Mesodermal cell (in vitro differentiated cells): ENCODE measurements around the gene NYNRIN.
"Not testable (repeated sequence)": the region's sequence is repeated elsewhere in the genome, so short reads cannot be mapped to it uniquely, and the experiment has no call there.

Experiments
- H3K27ac ChIP-seq: 2 replicates; pipeline ENCODE4 v1.7.0; 2013; ENCODE audit warnings: mild to moderate bottlenecking, low read depth, low read length, moderate library complexity; ENCODE audit not compliant: severe bottlenecking
- H3K36me3 ChIP-seq: 2 replicates; pipeline ENCODE4 v1.7.1; 2013; ENCODE audit warnings: mild to moderate bottlenecking, low read length, moderate library complexity; ENCODE audit not compliant: control insufficient read depth, insufficient read depth
- H3K4me1 ChIP-seq: one replicate; pipeline ENCODE4 v1.7.1; 2013; ENCODE audit warnings: mild to moderate bottlenecking, low read length; ENCODE audit not compliant: insufficient read depth, control insufficient read depth, poor library complexity, severe bottlenecking
- H3K4me3 ChIP-seq: 2 replicates; pipeline ENCODE4 v1.7.0; 2013; ENCODE audit warnings: low read length, control low read depth, mild to moderate bottlenecking; ENCODE audit not compliant: insufficient read depth, poor library complexity, severe bottlenecking; ENCODE audit errors: extremely low read depth
- H3K9me3 ChIP-seq: 2 replicates; pipeline ENCODE4 v1.7.1; 2013; ENCODE audit warnings: mild to moderate bottlenecking, low read length, moderate library complexity; ENCODE audit not compliant: control insufficient read depth
- WGBS, 2 experiments: methylation state at CpG; one replicate each; pipeline ENCODE4 v1.1.5; 2013; ENCODE audit warnings: missing lambda C conversion rate in 2 of 2; ENCODE audit not compliant: insufficient coverage in 2 of 2; 5-methylcytosine and 5-hydroxymethylcytosine counted together

The NYNRIN gene

GRCh38 chr14:24440606-24441399, 42.0 kb downstream of the NYNRIN start:
- peaks cover 46% of the 10 kb centered on the region for H3K36me3 ChIP-seq
- WGBS, 2 experiments = 99 to 100% methylated on average over 6 of the region's 8 CpGs

GRCh38 chr14:24441485-24441884, 42.7 kb downstream of the NYNRIN start:
- H3K36me3 ChIP-seq = peaks cover 45% of the 10 kb centered on the region
- 33 to 52% methylated on average over 3 to 5 of the region's 5 CpGs for WGBS, 2 experiments
- H3K27ac ChIP-seq = peak overlapping the region; percentile 99
- peaks cover 18% of the 10 kb centered on the region for H3K4me1 ChIP-seq
- H3K9me3 ChIP-seq = no peaks in the 10 kb centered on the region
- H3K4me3 ChIP-seq = peak overlapping the region; percentile 75

More at GRCh38 chr14:24440606-24441399, 42.0 kb downstream of the NYNRIN start:
- peaks cover 18% of the 10 kb centered on the region for H3K4me1 ChIP-seq
- no peak overlapping the region for H3K27ac ChIP-seq
- no peaks in the 10 kb centered on the region for H3K9me3 ChIP-seq
- H3K4me3 ChIP-seq = no peak overlapping the region

- H3K9me3 ChIP-seq = no peaks in the 10 kb centered on the region
- peaks cover 18% of the 10 kb centered on the region for H3K4me1 ChIP-seq
- 0% methylated on average over 4 to 9 of the region's 12 CpGs for WGBS, 2 experiments
- peak overlapping the region; percentile 75 for H3K4me3 ChIP-seq
- peak overlapping the region; percentile 99 for H3K27ac ChIP-seq
- peaks cover 48% of the 10 kb centered on the region for H3K36me3 ChIP-seq
These were observed 43.1 kb downstream of the NYNRIN start for GRCh38 chr14:24441904-24442239.

- peak within 1 kb of the TSS; percentile 99 for H3K27ac ChIP-seq
- H3K4me3 ChIP-seq = peak within 1 kb of the TSS; percentile 75
- H3K36me3 ChIP-seq = peaks cover 42% of the 10 kb centered on the region
- 0% methylated on average over 30 to 33 of the region's 52 CpGs for WGBS, 2 experiments
- H3K4me1 ChIP-seq = peaks cover 14% of the 10 kb centered on the region
- no peaks in the 10 kb centered on the region for H3K9me3 ChIP-seq
These were observed 43.6 kb downstream of the NYNRIN start, which contains the start of gene SDR39U1 for GRCh38 chr14:24442240-24443052. Gene SDR39U1, minus strand, starts transcription at chr14:24442776. Its CDS starts 7 bp downstream, at chr14:24442769.

GRCh38 chr14:24443053-24443665, 44.4 kb downstream of the NYNRIN start:
- Histone ChIP-seq H3K36me3 (peaks cover 35% of the 10 kb centered on the region), H3K9me3 (no peaks in the 10 kb centered on the region), H3K4me1 (peaks cover 14% of the 10 kb centered on the region), H3K4me3 (peak overlapping the region; percentile 75), H3K27ac (peak overlapping the region; percentile 43)
- WGBS, 2 experiments = 7 to 8% methylated on average over 5 of the region's 7 CpGs

GRCh38 chr14:24450828-24451227, 52.0 kb downstream of the NYNRIN start:
- WGBS, 2 experiments = no CpG with 5 or more reads among the region's 2 CpGs
- H3K4me3 ChIP-seq, H3K4me1 ChIP-seq, H3K27ac ChIP-seq, H3K9me3 ChIP-seq, H3K36me3 ChIP-seq: not testable (repeated sequence)

GRCh38 chr14:24456980-24457379, 58.2 kb downstream of the NYNRIN start:
- H3K27ac ChIP-seq = no peak overlapping the region
- peaks cover 4% of the 10 kb centered on the region for H3K36me3 ChIP-seq
- H3K4me3 ChIP-seq = no peak overlapping the region
- peaks cover 6% of the 10 kb centered on the region for H3K9me3 ChIP-seq
- no peaks in the 10 kb centered on the region for H3K4me1 ChIP-seq

- Histone ChIP-seq H3K4me3 (no peak overlapping the region), H3K9me3 (peaks cover 6% of the 10 kb centered on the region), H3K36me3 (peaks cover 4% of the 10 kb centered on the region), H3K27ac (no peak overlapping the region), H3K4me1 (no peaks in the 10 kb centered on the region)
- 100% methylated on average over 1 of the region's 1 CpG for WGBS, 2 experiments
These were observed 59.9 kb downstream of the NYNRIN start for GRCh38 chr14:24458736-24459135.

GRCh38 chr14:24459331-24459730, 60.5 kb downstream of the NYNRIN start:
- Histone ChIP-seq H3K4me1 (no peaks in the 10 kb centered on the region), H3K4me3 (no peak overlapping the region), H3K36me3 (peaks cover 4% of the 10 kb centered on the region), H3K9me3 (peaks cover 6% of the 10 kb centered on the region), H3K27ac (no peak overlapping the region)
- 100% methylated on average over 2 to 3 of the region's 3 CpGs for WGBS, 2 experiments

GRCh38 chr14:24461336-24461735, 62.5 kb downstream of the NYNRIN start:
- no peak overlapping the region for H3K4me3 ChIP-seq
- H3K4me1 ChIP-seq = no peaks in the 10 kb centered on the region
- peaks cover 3% of the 10 kb centered on the region for H3K36me3 ChIP-seq
- H3K9me3 ChIP-seq = peaks cover 4% of the 10 kb centered on the region
- H3K27ac ChIP-seq = no peak overlapping the region
